Mucosa of stomach (tissue), 1 donor: Measurements from ENCODE around the gene RAB25.
A peak's percentile ranks its signal among the peaks of the same experiment; 100 is the strongest.

Experiments
- H3K27me3 ChIP-seq: one replicate; pipeline ENCODE4 v1.7.0; 2013; ENCODE audit warnings: mild to moderate bottlenecking, low read length; ENCODE audit not compliant: control insufficient read depth, insufficient read depth
- H3K36me3 ChIP-seq: one replicate; pipeline ENCODE4 v1.7.0; 2013; ENCODE audit warnings: low read length; ENCODE audit not compliant: control insufficient read depth, insufficient read depth
- H3K4me1 ChIP-seq: one replicate; pipeline ENCODE4 v1.7.0; 2013; ENCODE audit warnings: mild to moderate bottlenecking, low read length; ENCODE audit not compliant: control insufficient read depth, insufficient read depth
- H3K4me3 ChIP-seq: one replicate; pipeline ENCODE4 v1.7.0; 2013; ENCODE audit warnings: low read length
- H3K9ac ChIP-seq: one replicate; pipeline ENCODE4 v1.7.0; 2013; ENCODE audit warnings: mild to moderate bottlenecking, low read length, moderate library complexity
- H3K9me3 ChIP-seq: one replicate; pipeline ENCODE4 v1.7.0; 2013; ENCODE audit warnings: mild to moderate bottlenecking, low read length, moderate library complexity; ENCODE audit not compliant: control insufficient read depth
- donor health status: Pancreatic carcinoma.

The RAB25 gene

GRCh38 chr1:156082309-156083091 lies 21.5 kb downstream of the RAB25 start, which contains the start of gene MEX3A:
Gene MEX3A, minus strand, starts transcription at chr1:156082465. Its CDS starts 467 bp downstream, at chr1:156081998.
- H3K36me3 ChIP-seq = no peaks in the 10 kb centered on the region
- H3K4me1 ChIP-seq = peaks cover 11% of the 10 kb centered on the region
- H3K4me3 ChIP-seq = peak within 1 kb of the TSS; percentile 31
- H3K9ac ChIP-seq = peak within 1 kb of the TSS; percentile 64
- H3K9me3 ChIP-seq = no peaks in the 10 kb centered on the region
- no peaks in the 10 kb centered on the region for H3K27me3 ChIP-seq

DNA sequence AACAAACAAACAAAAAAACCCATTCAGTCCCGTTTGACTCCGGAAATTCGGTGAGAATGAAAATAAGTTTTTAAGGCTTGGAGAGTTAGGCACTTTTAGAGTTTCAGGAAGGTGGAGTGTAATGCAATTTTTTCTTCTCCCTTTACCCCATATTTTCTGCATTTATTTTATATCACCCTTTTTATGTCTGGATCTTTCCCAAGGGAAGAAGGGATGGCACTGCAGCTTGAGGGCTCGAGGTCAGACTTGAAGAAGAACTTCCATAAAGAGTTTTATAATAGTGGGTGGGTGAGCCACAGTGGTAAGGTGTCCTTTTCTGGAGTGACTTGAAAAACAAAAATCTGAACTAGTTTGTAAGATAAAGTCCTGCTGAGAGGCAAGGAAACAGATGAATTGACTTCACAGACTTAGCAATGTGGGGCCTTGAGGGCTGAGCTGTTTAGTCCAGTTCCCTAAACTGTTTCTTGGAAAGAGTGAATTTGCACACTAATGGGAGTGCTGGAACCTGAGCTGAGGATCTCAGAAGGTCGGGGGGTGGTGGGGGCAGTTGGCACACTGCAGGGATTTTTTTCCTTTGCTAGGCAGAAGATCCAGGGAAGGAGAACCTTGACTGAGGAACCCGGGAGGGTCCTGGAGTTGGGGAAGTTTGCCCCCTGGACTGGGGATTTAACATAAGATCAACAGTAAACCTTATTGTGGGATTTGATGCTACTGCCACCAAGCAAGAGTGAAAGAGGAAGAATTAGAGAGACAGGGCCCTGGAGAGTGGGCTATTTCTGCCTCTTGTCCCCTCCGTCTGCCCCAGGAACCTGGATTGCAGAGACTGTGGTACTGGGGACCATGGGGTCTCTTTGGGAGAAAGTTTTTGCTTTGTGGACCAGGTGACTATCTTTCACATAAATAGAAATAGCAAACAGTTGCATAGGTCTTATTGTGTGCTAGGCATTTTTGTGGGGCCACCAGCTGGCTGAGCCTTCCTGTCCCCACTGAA lies 23.1 kb downstream of the RAB25 start:
- Histone ChIP-seq H3K27me3 (no peaks in the 10 kb centered on the region), H3K4me1 (peaks cover 6% of the 10 kb centered on the region), H3K4me3 (no peak overlapping the region), H3K36me3 (no peaks in the 10 kb centered on the region), H3K9ac (peak overlapping the region; percentile 25), H3K9me3 (no peaks in the 10 kb centered on the region)

- Histone ChIP-seq H3K27me3 (no peaks in the 10 kb centered on the region), H3K4me3 (no peak overlapping the region), H3K36me3 (no peaks in the 10 kb centered on the region), H3K4me1 (peaks cover 10% of the 10 kb centered on the region), H3K9ac (no peak overlapping the region), H3K9me3 (no peaks in the 10 kb centered on the region)
Measured at GRCh38 chr1:156086256-156086662, 25.3 kb downstream of the RAB25 start.

DNA sequence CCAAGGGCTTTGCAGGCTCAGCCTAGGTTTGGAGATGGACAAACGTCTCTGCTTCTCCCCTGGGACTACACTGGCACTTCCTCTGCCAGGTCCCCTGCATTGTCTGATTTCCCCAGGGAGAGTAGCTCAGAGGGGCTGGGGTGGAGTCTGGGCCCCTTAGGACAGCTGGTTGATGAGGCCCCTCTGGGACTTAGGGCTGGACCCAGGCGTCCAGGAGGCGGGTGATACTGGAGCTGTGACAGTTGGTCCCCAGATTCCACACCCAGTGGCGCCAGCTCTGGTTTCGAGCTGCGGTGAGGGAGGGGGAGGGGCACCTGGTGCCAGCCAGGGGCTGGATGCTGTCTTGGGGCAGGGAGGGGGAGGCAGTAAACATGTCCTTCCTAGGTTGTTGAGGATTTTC lies 28.7 kb downstream of the RAB25 start:
- no peak overlapping the region for H3K4me3 ChIP-seq
- H3K27me3 ChIP-seq = no peaks in the 10 kb centered on the region
- no peak overlapping the region for H3K9ac ChIP-seq
- H3K36me3 ChIP-seq = no peaks in the 10 kb centered on the region
- peaks cover 4% of the 10 kb centered on the region for H3K4me1 ChIP-seq
- H3K9me3 ChIP-seq = no peaks in the 10 kb centered on the region

DNA sequence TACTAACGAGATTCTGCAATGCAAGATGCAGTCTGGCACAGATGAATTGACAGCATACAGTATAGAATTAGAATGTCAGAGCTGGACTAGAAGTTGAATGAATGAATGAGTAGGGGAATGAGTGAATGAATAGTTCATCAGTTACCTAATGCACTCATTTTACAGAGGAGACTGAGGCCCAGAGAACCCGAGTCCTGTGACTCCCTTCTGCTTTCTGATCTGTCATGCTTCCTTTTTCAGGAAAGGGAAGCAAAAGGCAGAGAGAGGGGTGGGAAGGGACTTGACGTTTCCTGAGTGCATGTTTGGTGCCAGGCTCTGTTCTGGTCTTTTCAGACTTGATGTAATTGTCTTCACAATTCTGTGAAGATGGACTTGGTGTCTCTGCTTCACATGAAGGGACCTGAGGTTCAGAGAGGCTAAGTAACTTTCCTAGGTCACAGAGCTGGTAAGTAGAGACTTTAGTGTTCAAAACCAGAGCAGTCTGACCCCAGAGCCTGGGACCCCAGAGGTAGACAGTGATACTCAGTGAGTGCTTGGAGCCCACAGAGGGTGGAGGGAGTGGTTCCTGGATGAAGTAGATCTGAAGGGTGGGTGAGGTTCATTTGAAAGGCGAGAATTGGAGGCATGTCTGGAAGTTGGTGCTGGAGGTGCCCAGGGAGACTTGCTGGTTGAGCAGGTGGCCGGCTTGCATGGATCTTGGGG lies 29.3 kb downstream of the RAB25 start:
- no peak overlapping the region for H3K4me3 ChIP-seq
- H3K27me3 ChIP-seq = no peaks in the 10 kb centered on the region
- peaks cover 4% of the 10 kb centered on the region for H3K4me1 ChIP-seq
- H3K9me3 ChIP-seq = no peaks in the 10 kb centered on the region
- H3K36me3 ChIP-seq = no peaks in the 10 kb centered on the region
- no peak overlapping the region for H3K9ac ChIP-seq

GRCh38 chr1:156090840-156091188 lies 29.9 kb downstream of the RAB25 start:
- H3K27me3 ChIP-seq = no peaks in the 10 kb centered on the region
- H3K4me3 ChIP-seq = no peak overlapping the region
- no peak overlapping the region for H3K9ac ChIP-seq
- no peaks in the 10 kb centered on the region for H3K36me3 ChIP-seq
- H3K9me3 ChIP-seq = no peaks in the 10 kb centered on the region
- H3K4me1 ChIP-seq = peaks cover 4% of the 10 kb centered on the region

GRCh38 chr1:156091610-156092009 lies 30.6 kb downstream of the RAB25 start:
- H3K9ac ChIP-seq = no peak overlapping the region
- no peaks in the 10 kb centered on the region for H3K9me3 ChIP-seq
- H3K36me3 ChIP-seq = no peaks in the 10 kb centered on the region
- peaks cover 8% of the 10 kb centered on the region for H3K4me1 ChIP-seq
- H3K27me3 ChIP-seq = no peaks in the 10 kb centered on the region
- no peak overlapping the region for H3K4me3 ChIP-seq

- Histone ChIP-seq H3K4me3 (no peak overlapping the region), H3K36me3 (no peaks in the 10 kb centered on the region), H3K9me3 (no peaks in the 10 kb centered on the region), H3K27me3 (no peaks in the 10 kb centered on the region), H3K9ac (no peak overlapping the region), H3K4me1 (peaks cover 25% of the 10 kb centered on the region)
Measured at GRCh38 chr1:156095906-156096508, 35.0 kb downstream of the RAB25 start.

DNA sequence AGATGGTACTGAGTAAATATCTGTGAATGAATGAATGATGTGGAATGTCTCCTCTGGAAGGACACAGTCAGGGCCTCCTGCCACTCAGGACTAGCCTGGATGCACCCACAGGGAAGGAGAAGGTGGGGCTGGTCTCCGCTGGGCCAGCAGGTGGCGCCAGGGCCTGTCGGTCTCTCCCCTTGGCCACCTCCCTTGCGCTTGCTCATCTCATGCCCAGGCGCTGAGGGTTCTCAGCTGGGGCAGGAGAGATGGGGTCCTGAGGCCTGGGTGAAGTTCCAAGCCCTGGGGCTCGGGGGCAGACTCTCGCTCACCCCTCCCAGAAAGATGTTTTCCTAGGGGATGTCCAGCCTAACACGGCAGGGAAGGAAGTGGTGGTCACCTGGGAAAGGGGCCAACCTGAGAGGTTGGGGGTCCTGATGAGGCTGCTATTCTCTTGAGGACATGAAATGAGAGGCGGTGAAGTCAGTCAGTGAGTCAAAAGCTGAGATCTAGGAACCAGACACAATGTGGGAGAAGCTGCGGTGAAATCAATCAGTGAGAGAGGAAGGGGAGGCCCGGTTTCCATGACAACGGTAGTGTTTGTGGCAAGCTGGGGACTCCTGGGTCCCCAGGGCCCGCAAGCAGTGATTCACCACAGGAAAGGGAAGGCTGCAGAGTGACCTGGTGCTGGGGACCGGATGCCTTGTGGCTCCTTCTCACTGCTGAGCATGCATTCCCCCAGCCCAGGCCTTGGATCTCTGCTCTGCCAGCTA lies 35.9 kb downstream of the RAB25 start:
- H3K9ac ChIP-seq = peak overlapping the region; percentile 36
- H3K27me3 ChIP-seq = no peaks in the 10 kb centered on the region
- no peaks in the 10 kb centered on the region for H3K9me3 ChIP-seq
- H3K36me3 ChIP-seq = no peaks in the 10 kb centered on the region
- H3K4me1 ChIP-seq = peaks cover 31% of the 10 kb centered on the region
- H3K4me3 ChIP-seq = no peak overlapping the region

GRCh38 chr1:156097499-156098178 lies 36.7 kb downstream of the RAB25 start:
- no peaks in the 10 kb centered on the region for H3K27me3 ChIP-seq
- H3K36me3 ChIP-seq = no peaks in the 10 kb centered on the region
- H3K9ac ChIP-seq = no peak overlapping the region
- H3K9me3 ChIP-seq = no peaks in the 10 kb centered on the region
- H3K4me1 ChIP-seq = peaks cover 39% of the 10 kb centered on the region
- no peak overlapping the region for H3K4me3 ChIP-seq
